T47D (cell line): Measurements from ENCODE around the gene SLIT3.

Source experiments
- DNase-seq, 2 experiments: peaks; one replicate each; pipeline versions ENCODE4 v3.0.0 to v3.0.0-alpha.2; 2011 to 2012; ENCODE audit warnings: low read depth in 1 of 2, low spot score in 1 of 2
- JUND ChIP-seq: IDR thresholded peaks from 2 replicates; pipeline ENCODE4 v1.6.1; 2012; ENCODE audit warnings: low read depth
- in situ Hi-C: cut with HindIII; loops from 2 replicates; pipeline ENCODE4 v1.10.0; 2016; ENCODE audit warnings: low sequenced_read_pairs, low pct_unique_long_range_greater_than_20kb

The SLIT3 gene

DNA sequence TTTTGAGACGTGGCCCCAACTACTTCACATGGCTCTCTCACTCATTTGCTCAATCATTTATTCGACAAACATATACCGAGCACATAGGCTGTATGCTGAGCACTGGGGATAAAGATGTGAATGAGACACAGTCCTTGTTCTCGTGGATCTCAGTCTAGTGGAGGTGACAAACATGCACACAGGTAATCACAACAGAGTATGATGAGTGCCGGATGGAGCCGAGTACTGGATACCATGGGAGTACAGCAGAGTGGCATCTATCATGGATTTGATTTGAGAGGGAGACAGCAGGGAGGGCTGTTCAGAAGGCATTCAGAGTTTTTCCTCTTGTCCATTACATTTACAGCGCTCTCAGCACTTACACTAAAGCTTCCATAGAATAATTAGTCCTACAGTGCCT is 259.8 kb downstream of the SLIT3 start:
- in situ Hi-C loops = no loop called here
- TF ChIP-seq JUND = no peak
- DNase-seq = no peak

DNA sequence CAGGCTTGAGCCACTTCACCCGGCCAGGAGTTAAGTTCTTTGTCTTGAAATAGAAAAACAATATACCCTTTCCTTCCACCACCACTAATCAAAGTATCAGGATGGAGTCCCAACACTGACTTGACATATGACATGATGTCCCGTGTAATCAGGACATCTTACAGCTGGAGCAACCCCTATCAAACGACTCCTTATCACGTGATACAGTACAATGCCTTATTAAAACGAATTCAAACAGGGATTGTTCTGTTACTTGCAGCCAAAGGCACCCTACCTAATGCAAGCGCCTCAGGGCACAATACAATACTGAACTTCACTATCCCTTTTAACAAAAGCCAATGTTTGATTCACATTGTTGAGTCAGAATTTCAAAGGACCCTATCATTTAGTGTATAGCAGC is 261.3 kb downstream of the SLIT3 start:
- in situ Hi-C loops = no loop called here
- DNase-seq = no peak
- no peak for TF ChIP-seq JUND

DNA sequence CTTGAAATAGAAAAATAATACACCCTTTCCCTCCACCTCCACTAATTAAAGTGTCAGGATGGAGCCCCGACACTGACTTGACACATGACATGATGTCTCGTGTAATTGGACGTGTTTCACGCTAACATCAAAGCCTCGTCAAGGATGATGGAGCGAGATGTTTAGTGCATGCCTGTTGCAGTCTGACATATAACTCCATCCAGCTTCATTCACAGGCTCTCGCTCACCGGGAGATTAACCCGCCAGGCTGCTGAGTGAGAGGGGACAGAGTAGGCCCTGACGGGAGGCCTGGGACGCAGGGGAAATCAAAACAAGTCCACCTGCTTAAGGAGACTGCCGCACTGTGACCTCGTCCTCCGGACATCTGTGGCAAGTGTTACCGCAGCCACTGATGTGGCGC is 263.5 kb downstream of the SLIT3 start:
- no peak for TF ChIP-seq JUND
- in situ Hi-C loops = no loop called here
- DNase-seq = no peak

DNA sequence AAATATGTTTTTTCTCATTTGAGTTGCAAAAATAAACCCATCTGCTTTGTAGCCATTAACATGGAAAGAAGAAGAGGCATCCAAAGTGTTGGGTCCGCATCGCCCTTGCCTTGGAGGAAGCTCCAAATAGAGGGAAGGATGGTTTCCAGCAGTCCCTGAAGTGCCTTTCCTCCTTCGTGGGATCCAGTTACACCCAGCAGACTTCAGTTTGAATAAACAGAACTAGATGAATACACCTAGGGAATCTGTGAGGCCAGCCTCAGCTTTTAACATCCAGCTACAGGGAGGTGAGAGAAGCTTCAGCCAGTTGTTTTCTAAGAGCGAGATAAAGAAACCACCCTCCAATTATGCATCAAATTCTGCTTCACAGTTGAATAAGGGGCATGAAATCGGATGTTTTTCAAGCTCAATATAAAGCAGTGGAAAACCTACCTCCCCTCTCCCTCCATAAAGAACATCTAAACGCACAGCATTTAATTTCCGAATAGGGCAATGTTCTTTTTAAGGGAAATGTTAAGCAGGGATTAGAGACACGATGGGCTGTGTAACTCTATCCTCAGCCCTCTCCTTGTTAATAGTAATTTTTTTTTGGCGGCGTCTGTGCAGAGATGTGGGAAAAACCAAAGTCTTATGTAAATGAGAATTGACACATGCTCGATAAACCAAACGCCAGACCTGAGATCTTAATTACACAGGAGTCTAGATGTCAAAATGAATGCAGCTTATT is 264.7 kb downstream of the SLIT3 start:
- TF ChIP-seq JUND = no peak
- in situ Hi-C loops = no loop called here
- DNase-seq = no peak

DNA sequence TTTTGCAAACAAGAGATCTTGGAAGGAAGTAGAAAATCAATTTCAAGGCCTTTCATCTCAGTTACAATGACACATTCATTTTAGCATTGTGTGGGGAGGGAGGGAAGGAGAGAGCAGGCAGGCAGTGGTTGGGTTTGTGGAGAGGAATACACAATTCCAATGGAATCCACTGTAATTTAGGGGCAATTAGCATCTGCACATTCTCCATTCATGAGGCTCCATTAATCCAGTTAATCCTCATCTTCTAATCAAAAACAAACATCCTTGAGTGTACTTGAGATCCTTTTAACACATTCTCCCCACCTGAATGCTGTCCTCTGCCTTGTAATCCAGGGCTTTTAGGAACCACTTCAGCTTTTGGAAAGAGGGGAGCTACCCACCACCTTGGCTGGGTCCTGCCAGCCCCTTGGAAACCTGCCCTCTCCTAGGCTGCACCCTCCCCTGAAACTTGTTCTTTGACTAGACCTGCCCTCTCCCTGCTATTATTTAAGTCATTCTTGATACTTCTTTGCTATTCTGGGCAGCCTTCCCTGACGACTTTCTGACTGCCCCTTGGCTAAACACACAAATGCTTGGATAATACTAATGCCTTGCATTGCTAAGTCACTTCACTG is 271.2 kb downstream of the SLIT3 start:
- DNase-seq = no peak

DNA sequence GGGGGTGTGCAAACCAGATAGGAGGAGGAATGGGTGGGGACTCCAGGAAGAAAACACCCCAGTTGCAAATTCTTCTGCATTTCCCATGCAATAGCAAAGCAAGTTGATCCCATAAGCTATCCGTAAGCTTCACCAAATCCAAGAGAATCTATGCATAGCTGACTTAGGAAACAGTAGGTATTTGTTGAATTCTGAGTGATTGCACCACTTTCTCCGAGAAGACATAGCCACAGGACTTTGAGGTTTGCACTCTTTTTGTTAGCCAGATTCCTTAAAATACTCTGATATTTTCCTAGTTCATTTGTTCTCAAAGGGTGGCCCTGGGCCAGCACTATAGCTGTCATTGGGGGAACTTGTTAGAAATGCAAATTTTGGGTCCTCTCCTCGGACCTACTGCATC is 271.9 kb downstream of the SLIT3 start:
- no peak for DNase-seq
- in situ Hi-C loops = no loop called here
- TF ChIP-seq JUND = no peak

More for the DNA sequence above, 271.2 kb downstream of the SLIT3 start:
- in situ Hi-C loops = no loop called here
- TF ChIP-seq JUND = no peak

DNA sequence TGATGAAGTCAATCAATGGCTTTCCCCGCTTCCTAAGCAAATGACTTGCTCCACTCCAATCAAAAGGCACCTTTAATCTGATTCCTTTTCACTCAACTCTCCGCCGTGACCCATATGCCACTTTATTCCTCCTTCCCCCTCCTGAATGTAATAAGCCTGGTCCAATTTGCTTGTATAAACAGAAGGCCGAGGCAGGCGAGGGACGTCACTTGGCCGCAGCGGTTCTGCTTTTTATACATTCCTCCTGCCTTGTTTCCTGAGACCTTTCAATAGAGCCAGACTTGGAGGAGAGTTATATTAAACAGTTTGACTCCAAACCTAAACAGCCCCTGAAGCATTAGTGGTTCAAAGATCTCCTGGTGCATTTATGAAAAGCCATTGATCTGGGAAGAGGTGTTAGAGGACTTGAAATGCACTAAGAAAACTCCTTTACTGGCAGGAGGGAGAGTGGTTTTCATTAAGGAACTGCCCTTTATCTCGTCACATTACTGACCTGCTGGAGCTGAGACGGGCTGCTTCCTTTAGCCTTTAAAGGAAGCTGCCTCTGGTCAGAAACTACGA is 273.4 kb downstream of the SLIT3 start:
- in situ Hi-C loops = no loop called here
- DNase-seq = no peak
- no peak for TF ChIP-seq JUND

DNA sequence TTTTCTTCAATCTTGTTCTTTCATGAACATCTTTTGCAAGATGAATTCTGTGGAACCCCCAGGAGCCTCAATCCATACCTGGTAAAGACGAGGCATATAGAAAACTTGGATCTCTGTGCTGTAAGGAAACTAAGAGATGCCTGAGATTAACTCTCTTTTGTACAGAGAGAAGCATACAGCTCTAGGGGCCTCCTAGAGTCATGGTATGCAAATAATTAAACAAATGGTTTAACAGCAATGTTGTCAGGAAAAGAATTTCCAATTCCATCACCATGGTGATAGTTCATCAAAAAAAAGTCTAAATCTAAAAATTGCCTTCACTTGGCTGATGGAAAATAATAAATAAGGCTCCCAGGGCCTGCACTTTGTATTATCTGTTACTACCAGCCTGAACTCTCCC is 275.4 kb downstream of the SLIT3 start:
- no peak for TF ChIP-seq JUND
- DNase-seq = no peak
- in situ Hi-C loops = no loop called here

DNA sequence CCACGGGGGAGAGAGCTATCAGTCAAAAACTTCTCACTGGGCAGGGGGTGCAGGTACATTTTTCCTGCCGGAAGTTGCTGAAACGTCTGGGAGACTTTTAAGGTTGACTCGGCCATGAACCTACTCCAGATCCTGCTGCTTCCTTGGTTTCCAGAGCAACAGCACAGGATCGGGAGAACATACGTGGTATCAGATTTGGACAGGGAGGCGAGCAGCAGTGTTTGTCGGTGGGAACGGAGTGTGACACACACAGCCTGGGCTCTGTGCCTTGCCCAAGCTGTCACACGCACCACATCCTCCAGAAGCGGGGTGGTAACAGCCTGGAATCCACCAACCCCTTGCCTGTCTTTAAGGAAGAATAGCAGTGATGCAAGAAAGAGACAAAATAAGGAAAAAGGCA is 276.5 kb downstream of the SLIT3 start:
- DNase-seq = no peak
- in situ Hi-C loops = no loop called here
- no peak for TF ChIP-seq JUND

DNA sequence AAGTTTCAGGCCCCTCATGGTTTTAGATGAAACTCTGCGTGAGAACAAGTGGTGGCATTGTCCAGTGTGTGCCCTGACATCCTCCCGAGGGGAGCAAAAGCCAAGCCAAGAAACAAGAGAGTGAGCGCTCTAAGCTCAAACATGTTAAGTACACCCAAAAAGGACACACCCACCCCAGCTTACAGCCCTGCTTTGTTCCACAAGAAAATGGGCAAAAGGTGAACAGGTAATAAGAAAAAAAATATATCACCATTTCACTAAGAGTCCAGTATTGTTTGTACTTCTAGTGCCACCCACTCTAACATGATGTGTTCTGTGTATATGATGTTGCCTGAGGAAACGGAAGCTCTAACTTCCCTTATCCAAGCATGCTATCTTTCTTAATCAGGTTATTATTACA is 278.2 kb downstream of the SLIT3 start:
- DNase-seq = no peak
- in situ Hi-C loops = no loop called here
- no peak for TF ChIP-seq JUND

DNA sequence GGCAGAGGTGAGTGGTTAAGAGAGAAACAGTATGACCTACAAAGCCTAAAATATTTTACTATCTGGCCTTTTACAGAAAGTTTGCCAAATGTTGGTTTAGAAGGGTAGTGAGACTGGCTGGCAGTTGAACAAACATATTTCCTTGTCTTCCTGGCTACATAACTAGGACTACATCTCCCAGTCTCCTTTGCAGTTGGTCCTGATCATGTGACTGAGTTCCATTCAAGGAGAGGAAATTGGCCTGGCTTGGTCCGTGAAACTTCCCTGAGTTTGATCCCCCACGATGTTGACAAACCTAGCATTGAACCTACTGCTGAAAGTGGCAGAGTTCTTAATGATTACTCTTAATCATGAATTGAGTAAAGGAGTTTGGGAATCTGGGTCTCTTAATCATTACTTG is 280.8 kb downstream of the SLIT3 start:
- peak in 1 of 2 experiments; percentile 67 for DNase-seq
- TF ChIP-seq JUND = no peak
- in situ Hi-C loops = no loop called here

DNA sequence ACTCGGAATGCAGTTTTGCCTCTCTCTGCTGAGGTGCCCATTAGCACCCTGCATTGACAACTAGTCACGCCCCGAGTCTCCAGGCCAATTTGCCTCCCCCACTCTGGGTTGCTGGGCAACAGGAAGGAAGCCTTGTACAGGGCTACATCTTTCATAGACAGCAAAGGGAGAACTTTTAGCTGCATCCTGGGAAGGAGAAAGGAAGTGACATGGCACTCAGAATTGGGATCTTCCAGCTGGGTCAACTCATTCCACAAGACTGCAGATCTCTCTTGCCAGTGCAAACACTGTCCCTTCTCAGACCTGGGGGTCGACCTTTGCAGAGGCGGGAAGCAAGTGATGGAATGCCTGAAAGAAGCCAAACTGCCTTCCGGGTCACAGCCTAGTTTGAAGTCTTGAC is 282.0 kb downstream of the SLIT3 start:
- no peak for DNase-seq
- no peak for TF ChIP-seq JUND
- in situ Hi-C loops = no loop called here

DNA sequence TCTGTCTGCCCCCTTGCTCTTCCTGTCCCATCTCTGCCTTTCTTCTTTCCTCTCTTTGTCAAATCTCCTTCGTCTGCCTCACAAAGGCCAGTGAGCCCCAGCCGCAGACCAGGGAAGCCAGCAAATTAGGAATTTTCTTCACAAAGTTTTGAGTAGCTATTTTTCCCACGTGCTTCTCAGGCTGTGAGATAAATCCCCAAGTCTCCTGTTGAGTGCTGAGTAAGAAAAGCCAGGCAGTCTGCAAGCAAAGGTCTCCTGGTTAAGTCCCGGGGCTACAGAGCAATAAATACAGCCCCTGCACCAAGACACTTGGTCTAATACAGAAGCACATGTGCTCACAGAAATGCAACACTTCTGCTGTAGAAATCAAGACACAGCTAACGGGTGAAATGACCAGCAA is 284.9 kb downstream of the SLIT3 start:
- TF ChIP-seq JUND = no peak
- DNase-seq = no peak
- in situ Hi-C loops = no loop called here

DNA sequence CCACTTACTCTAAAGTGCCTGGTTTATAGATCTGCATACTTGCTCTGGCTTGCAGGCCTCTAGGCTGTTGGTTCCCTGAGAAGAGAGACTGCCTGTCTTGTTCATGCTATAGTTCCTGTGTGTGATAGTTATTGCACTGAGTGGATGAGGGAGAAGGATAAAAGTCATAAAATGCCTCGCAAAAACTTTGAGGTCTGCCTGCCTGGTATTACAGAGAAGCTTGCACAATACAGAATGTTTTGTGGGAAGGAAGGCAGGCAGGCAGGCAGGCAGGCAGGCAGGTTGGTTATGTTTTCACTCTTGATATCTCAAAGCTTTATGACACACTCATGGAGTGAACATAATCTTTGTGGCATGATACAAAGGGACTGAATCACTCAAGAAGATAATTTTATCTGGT is 287.1 kb downstream of the SLIT3 start:
- no peak for DNase-seq
- in situ Hi-C loops = no loop called here
- no peak for TF ChIP-seq JUND
